GM21526 (cell line): ENCODE measurements around the gene RAD51C.
"Not testable (repeated sequence)": the region's sequence is repeated elsewhere in the genome, so short reads cannot be mapped to it uniquely, and the experiment has no call there.

Experiments used
- ATAC-seq: cut with Tn5 transposase; IDR thresholded peaks from one replicate; pipeline ENCODE4 v1.9.1; 2021; ENCODE audit warnings: moderate library complexity; ENCODE audit not compliant: unreplicated experiment, low FRiP score

Gene RAD51C

GRCh38 chr17:58680038-58680369, 12.4 kb upstream of the RAD51C start:
- no peak for ATAC-seq

- ATAC-seq = no peak
Measured at GRCh38 chr17:58684003-58684402, 8.4 kb upstream of the RAD51C start.

GRCh38 chr17:58684462-58684861, 7.9 kb upstream of the RAD51C start:
- ATAC-seq = not testable (repeated sequence)

- no peak for ATAC-seq
Measured at GRCh38 chr17:58686980-58687379, 5.4 kb upstream of the RAD51C start.

- no peak for ATAC-seq
Measured at GRCh38 chr17:58688521-58688920, 3.9 kb upstream of the RAD51C start.

- ATAC-seq = not testable (repeated sequence)
Measured at GRCh38 chr17:58690033-58690432, 2.4 kb upstream of the RAD51C start.

- no peak for ATAC-seq
Measured at GRCh38 chr17:58691701-58692238, 632 bp upstream of the RAD51C start, which contains the start of gene TEX14. TEX14 (minus strand) TSS chr17:58692045; CDS start chr17:58652001, 40,044 bp downstream.

- ATAC-seq = no peak
Measured at GRCh38 chr17:58693208-58693607, 806 bp downstream of the RAD51C start.

- no peak for ATAC-seq
Measured at GRCh38 chr17:58693751-58694150, 1.3 kb downstream of the RAD51C start.

GRCh38 chr17:58694302-58694701, 1.9 kb downstream of the RAD51C start:
- ATAC-seq = no peak

GRCh38 chr17:58694826-58695225, 2.4 kb downstream of the RAD51C start:
- no peak for ATAC-seq

GRCh38 chr17:58699771-58700170, 7.4 kb downstream of the RAD51C start:
- no peak for ATAC-seq

GRCh38 chr17:58702045-58702476, 9.7 kb downstream of the RAD51C start:
- no peak for ATAC-seq

GRCh38 chr17:58702708-58703107, 10.3 kb downstream of the RAD51C start:
- ATAC-seq = no peak

- no peak for ATAC-seq
Measured at GRCh38 chr17:58703137-58703915, 10.9 kb downstream of the RAD51C start.

GRCh38 chr17:58703916-58704286, 11.5 kb downstream of the RAD51C start:
- no peak for ATAC-seq

GRCh38 chr17:58706351-58707140, 14.1 kb downstream of the RAD51C start:
- ATAC-seq = no peak

- no peak for ATAC-seq
Measured at GRCh38 chr17:58710948-58711552, 18.6 kb downstream of the RAD51C start.

GRCh38 chr17:58722274-58722673, 29.9 kb downstream of the RAD51C start:
- no peak for ATAC-seq

GRCh38 chr17:58722696-58723095, 30.3 kb downstream of the RAD51C start:
- ATAC-seq = no peak

GRCh38 chr17:58728798-58729197, 36.4 kb downstream of the RAD51C start:
- no peak for ATAC-seq
